DMS53 treated with DMSO at 0.1 percent for 48 hours (cell line): ENCODE data around the gene PSENEN.
"Not testable (repeated sequence)": the region's sequence is repeated elsewhere in the genome, so short reads cannot be mapped to it uniquely, and the experiment has no call there.

Experiments
- DNase-seq: peaks from one replicate; lab custom pipeline; 2025; ENCODE audit not compliant: unreplicated experiment; lab: John Stamatoyannopoulos, UW

Gene PSENEN

GRCh38 chr19:35768082-35768421 is 22.6 kb downstream of the PSENEN start:
- no peak for DNase-seq

DNA sequence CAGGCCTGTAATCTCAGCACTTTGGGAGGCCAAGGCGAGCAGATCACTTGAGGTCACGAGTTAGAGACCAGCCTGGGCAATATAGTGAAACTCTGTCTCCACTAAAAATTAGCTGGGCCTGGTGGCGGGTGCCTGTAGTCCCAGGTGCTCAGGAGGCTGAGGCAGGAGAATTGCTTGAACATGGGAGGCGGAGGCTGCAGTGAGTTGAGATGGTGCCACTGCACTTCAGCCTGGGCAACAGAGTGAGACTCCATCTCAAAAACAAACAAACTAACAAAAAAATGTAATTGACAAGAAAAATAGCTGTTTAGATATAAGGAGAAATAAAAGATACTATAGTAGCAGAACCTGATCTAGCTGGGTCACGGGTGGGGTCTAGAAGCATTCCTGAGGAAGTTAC is 26.9 kb downstream of the PSENEN start:
- DNase-seq = not testable (repeated sequence)

GRCh38 chr19:35773020-35773806 is 27.8 kb downstream of the PSENEN start:
- DNase-seq = no peak

- peak; percentile 35 for DNase-seq
Observed at GRCh38 chr19:35774274-35775045, 29.0 kb downstream of the PSENEN start.

DNA sequence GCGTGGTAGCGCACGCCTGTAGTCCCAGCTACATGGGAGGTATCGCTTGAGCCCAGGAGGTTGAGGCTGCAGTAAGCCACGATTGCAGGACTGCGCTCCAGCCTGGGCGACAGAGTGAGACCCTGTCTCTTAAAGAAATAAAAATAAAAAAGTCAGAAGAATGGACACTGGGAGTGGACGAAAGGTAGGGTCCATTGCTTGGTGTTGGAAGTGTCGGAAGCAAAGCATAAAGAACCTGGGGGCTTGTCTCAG is 29.5 kb downstream of the PSENEN start:
- DNase-seq = no peak

DNA sequence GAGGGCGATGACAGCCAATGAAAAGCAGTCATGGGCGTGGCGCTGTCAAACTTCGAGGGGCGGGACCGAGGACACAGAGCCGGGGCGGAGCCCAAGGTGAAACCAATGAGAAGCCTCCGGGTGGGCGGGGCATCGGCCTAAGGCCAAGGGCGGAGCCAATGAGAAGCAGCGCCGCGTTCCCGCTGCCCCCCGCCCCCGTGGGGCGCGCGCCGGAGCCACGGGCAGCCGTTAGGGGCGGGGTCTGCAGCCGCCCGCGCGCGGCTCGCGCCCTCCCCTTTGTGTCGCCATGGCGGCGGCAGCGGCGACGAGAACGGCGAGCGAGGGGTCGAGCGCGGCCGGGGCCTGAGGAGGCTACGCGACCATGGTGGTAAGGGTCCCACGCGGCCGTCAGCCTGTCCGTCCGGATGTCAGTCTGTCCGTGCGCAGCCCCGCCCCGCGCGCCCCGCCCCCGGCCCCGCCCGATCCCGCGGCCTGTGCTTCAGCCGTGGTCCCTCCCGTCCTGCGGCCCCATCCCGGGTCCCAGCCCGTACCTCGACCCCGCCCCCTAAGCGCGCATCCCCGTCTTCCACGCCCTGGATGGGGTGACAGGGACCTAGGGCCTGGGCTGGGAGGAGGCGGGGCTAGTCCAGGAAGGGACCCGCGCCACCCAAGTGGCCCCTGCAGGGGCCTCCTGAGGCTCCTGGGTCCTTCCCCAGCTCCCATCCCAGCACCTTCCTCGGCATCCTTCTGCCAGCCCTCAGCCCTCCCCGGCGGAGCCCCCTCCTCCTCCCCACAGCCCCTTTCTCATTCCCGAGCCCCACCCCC is 30.0 kb downstream of the PSENEN start, which contains the start of gene ARHGAP33:
Gene ARHGAP33 (plus strand): TSS at position 267 of the 804 bp plus-strand sequence. CDS start 95 bp downstream, at position 362.
- DNase-seq = peak; percentile 98

- no peak for DNase-seq
Observed at GRCh38 chr19:35776102-35776788, 30.8 kb downstream of the PSENEN start.

- no peak for DNase-seq
Observed at GRCh38 chr19:35777086-35777841, 31.8 kb downstream of the PSENEN start.

DNA sequence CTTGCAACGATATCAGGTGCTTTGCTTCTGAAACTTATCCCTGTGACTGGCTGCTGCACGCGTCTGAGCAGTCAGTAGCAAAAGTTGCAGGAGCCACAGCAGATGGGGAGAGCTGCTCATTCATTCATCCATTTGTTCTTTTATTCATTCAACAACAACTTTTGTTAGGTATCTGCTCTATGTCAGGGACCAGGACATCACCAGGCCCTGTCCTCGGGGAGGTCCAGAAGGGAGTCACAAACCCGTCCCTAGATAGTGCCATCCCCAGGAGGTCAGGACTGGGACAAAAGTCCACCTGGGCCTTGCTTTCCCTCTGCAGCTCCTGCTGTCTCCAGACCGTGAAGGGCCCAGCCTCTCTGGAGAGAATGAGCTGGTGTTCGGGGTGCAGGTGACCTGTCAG is 32.5 kb downstream of the PSENEN start:
- no peak for DNase-seq

GRCh38 chr19:35779033-35779432 is 33.6 kb downstream of the PSENEN start:
- no peak for DNase-seq

DNA sequence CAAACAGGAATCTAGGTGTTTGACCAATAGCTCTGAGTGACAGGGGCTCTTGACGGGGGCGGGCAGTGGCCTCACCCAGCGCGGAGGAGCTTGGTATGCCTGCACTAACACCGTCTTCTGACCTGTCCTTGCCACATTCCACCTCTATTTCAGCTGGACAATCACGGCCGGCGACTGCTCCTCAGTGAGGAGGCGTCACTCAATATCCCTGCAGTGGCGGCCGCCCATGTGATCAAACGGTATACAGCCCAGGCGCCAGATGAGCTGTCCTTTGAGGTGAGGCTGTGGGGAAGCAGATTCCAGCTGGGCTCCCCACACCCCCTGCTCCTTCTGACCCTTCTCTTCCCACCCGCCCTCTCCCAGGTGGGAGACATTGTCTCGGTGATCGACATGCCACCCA is 34.6 kb downstream of the PSENEN start:
- no peak for DNase-seq

GRCh38 chr19:35780717-35781116 is 35.3 kb downstream of the PSENEN start:
- no peak for DNase-seq

DNA sequence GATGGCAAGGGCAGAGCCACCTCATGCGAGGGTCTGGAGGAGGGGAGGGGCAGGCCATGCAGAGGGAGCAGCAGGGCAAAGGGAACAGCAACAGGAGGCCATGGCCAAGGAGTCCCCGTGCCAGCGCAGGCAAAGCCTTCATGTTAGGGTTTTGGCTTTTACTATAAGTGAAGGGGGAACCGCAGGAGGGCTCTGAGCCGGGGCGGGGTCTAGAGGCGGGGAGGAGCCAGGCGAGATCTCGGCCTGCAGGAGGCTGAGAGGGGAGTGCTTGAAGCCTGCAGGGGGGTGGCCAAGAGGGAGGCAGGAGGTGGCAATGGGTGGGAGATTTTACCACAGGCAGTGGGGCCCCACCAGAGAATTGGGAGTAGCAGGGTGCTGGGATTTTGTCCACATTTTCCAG is 36.2 kb downstream of the PSENEN start:
- no peak for DNase-seq

DNA sequence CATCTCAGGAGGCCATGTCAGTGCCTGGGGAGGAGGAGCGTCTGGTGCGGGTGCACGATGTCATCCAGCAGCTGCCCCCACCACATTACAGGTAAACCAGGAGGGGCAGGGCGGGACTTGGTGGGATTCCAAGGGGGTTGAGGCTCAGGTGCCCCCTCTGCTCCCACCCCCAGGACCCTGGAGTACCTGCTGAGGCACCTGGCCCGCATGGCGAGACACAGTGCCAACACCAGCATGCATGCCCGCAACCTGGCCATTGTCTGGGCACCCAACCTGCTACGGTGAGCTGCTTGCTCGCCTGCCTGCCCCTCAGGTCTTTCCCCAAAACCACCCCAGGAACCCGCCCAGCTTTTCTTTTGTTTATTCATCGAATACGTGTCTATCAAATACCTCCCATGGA is 37.1 kb downstream of the PSENEN start:
- DNase-seq = no peak

DNA sequence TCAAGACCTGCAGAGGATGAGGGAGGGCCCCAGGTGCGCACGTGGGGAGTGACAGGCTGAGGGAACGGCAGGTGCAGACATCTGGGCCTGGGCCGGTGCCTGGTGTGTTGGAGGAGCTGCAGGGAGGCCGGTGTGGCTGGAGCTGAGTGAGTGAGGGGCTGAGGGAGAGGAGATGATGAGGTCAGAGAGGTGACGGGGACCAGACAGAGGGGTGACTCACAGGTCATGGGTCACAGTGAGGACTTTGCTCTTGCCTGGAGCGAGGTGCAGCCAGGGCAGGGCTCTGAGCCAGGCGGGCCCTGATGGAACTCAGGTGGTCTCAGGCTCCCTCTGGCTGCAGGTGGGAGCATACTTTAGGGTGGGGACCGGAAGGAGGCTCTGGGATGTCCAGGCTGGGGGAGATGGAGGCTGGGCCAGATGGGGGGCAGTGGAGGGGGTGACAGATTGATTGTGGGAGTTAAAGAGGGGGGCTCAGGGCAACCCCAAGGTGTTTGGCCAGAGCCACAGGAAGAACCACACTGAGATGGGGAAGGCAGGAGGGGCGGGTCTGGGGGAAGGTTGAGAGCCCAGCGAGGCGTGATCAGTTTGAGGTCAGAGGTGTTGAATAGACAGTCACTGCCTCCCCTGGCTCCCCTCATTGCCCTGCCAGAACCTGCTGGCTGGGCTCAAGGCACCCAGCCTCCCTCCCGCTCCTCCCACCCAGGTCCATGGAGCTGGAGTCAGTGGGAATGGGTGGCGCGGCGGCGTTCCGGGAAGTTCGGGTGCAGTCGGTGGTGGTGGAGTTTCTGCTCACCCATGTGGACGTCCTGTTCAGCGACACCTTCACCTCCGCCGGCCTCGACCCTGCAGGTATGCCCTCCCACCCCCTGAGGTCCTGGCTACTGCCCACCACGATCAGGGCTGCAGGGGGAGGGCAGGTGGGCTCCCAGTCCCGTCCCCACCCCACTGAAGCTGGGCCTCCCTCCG is 38.3 kb downstream of the PSENEN start:
- DNase-seq = no peak

DNA sequence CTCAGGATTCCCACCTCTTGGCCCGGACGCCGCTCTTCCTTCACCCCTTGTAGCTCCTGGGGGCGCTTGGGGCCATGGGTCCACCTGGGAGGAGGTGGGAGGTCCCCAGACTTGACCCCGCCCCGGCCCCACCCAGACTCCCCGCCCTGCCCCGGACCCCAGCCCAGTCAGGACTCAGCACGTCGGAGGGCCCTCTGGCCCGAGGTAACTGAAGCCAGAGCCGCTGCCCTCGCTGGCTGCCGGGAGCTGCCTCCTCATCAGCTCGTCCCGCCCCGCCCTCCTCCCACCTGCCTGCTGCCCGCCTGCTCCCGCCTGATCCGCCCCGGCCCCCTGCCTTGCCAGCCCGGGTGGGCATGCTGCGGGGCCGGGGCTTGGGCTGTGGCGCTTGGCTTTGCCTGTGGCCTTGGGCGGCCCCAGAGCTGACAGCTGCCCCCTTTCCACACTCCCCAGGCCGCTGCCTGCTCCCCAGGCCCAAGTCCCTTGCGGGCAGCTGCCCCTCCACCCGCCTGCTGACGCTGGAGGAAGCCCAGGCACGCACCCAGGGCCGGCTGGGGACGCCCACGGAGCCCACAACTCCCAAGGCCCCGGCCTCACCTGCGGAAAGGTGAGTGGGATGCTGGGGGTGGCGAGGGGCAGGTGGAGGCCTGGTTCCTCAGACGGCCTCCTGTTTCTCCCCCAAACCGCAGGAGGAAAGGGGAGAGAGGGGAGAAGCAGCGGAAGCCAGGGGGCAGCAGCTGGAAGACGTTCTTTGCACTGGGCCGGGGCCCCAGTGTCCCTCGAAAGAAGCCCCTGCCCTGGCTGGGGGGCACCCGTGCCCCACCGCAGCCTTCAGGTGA is 39.3 kb downstream of the PSENEN start:
- no peak for DNase-seq

GRCh38 chr19:35785339-35785627 is 39.8 kb downstream of the PSENEN start:
- DNase-seq = no peak

DNA sequence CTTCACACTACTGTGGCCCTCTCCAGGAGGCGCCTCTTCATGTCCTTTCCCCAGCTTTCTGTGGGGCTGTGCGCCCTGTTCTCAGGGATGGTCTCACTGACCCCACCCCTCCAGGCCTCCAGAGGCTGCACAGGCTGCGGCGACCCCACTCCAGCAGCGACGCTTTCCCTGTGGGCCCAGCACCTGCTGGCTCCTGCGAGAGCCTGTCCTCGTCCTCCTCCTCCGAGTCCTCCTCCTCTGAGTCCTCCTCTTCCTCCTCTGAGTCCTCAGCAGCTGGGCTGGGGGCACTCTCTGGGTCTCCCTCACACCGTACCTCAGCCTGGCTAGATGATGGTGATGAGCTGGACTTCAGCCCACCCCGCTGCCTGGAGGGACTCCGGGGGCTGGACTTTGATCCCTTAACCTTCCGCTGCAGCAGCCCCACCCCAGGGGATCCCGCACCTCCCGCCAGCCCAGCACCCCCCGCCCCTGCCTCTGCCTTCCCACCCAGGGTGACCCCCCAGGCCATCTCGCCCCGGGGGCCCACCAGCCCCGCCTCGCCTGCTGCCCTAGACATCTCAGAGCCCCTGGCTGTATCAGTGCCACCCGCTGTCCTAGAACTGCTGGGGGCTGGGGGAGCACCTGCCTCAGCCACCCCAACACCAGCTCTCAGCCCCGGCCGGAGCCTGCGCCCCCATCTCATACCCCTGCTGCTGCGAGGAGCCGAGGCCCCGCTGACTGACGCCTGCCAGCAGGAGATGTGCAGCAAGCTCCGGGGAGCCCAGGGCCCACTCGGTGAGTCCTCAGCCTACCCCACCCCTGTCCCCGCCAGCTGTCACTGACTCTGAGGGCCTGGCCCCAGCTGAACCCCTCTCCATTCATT is 41.1 kb downstream of the PSENEN start:
- DNase-seq = no peak
